ENCODE data around the gene KRTAP9-8.
"Not testable (repeated sequence)": the region's sequence is repeated elsewhere in the genome, so short reads cannot be mapped to it uniquely, and the experiment has no call there.

Gene KRTAP9-8

DNA sequence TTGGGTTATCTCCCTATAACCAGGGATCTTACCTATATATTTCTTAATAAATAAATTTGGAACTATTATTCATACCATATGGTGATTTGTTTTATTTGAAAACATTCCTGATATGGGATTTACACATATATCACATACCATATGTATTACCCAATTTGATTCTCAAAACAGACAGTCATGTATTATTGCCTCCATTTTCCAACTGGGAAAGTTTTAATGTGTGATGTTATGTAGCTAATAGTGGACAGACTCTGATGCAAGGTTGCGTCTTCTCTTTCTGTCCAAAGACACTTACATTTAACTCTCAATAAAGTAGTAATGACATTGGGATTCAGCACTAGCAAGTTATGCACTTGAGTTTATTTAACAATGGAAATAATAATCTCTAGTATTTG is 18.5 kb downstream of the KRTAP9-8 start:
- no peak for DNase-seq

DNA sequence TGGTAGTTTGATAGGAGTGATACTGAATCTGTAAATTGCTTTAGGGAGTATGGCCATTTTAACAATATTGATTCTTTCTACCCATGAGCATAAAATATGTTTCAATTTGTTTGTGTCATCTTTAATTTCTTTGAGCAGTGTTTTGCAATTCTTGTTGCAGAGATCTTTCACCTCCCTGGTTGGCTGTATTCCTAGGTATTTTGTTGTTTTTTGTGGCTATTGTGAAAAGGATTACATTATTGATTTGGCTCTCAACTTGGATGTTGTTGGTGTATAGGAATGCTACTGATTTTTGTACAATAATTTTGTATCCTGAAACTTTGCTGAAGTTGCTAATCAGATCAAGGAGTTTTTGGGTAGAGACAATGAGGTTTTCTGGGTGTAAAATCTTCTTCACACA is 20.6 kb downstream of the KRTAP9-8 start:
- no peak for DNase-seq

DNA sequence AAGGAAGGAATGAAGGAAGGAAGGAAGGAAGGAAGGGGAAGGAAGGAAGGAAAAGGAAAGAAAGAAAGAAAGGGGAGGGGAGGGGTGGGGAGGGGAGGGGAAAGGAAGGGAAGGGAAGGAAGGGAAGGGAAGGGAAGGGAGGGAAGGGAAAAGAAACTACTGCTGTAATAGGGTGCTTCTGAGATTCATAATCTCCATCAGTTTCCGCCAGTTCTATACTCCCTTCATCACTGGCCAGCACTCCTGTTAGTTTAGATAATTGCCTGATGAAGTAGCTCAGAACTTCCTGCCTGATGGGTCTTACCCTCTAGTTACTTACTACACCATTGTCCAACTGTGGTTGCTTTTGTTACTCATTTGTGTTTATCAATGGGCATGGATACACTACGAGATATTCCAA is 25.4 kb downstream of the KRTAP9-8 start:
- DNase-seq, result no peak

DNA sequence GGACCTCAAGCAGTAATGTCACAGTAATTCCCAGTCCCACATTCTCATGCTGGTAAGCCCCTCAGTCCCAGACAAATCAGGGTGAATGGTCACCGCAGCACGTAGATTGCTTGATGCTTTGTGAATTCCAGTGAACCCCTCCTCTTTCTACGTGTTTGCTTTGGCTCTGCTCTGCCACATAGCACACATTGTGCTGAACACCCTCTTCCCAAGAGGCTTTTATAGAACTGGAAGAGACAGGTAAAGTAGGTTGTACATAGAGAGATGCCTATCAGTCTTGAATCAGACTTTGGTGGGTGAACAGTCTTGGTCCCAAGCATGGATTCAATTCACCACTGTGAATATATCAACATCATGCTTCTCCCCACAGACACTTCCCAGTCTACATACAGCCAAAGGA is 26.8 kb downstream of the KRTAP9-8 start:
- no peak for DNase-seq

DNA sequence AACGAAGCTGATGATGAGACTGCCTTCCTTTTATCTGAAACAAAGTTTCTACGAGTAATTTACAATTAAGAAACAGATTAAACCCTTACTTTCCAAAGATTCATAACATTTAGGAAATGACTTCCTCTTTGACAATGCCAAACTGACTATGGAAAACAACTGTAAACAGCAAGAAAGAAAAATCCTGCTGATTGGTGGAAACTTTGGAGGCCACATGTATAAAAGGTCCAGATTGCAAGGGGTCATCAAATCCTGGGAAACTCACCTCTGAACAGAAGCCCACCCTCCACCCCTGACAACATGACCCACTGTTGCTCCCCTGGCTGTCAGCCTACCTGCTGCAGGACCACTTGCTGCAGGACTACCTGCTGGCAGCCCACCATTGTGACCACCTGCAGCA is 27.3 kb downstream of the KRTAP9-8 start, which contains the start of gene KRTAP9-6:
TSS of gene KRTAP9-6 (plus strand) at position 301 of the 400 bp plus-strand sequence. CDS start at position 301, 0 bp downstream.
- DNase-seq, result no peak

DNA sequence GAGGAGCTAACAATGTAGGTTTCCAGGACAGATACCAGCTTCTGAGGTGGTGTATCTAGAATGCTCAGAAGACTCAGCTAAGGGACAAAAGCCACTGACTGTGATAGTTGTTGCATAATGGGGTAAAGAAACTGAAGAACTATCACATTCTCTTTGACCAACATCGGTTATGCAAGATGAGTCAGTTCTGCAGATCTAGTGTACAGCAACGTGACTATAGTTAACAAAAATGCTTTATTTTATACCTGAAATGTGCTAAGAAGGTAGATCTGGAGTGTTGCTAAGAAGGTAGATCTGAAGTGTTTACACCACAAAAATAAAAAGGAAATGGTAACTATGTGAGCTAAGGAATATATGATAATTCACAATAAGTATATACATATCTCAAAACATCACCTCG is 29.9 kb downstream of the KRTAP9-8 start:
- DNase-seq, result no peak

DNA sequence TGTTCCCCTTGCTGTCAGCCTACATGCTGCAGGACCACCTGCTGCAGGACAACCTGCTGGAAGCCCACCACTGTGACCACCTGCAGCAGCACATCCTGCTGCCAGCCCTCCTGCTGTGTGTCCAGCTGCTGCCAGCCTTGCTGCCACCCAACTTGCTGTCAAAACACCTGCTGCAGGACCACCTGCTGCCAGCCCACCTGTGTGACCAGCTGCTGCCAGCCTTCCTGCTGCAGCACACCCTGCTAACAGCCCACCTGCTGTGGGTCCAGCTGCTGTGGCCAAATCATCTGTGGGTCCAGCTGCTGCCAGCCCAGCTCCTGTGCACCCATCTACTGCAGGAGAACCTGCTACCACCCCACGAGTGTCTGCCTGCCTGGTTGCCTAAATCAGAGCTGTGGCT is 33.5 kb downstream of the KRTAP9-8 start:
- not testable (repeated sequence) for DNase-seq

DNA sequence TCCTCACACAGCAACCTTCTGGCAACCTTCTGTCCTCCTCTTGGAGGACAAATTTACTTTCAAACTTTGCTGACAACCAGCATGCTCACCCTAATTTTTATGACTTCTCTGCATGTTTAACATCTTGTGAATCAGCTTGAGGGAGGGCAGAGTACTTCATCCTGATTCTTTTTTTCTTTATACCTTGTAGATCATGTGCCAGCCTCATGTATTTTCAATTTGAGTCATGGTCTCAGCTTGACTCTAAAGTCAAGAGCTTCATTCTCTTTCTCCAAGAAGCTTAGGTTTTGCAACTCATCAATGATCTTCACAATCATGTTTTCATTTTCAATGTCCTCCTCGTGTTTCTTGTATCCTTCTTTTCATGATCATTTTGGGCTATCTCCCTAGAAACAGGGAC is 34.1 kb downstream of the KRTAP9-8 start:
- no peak for DNase-seq

DNA sequence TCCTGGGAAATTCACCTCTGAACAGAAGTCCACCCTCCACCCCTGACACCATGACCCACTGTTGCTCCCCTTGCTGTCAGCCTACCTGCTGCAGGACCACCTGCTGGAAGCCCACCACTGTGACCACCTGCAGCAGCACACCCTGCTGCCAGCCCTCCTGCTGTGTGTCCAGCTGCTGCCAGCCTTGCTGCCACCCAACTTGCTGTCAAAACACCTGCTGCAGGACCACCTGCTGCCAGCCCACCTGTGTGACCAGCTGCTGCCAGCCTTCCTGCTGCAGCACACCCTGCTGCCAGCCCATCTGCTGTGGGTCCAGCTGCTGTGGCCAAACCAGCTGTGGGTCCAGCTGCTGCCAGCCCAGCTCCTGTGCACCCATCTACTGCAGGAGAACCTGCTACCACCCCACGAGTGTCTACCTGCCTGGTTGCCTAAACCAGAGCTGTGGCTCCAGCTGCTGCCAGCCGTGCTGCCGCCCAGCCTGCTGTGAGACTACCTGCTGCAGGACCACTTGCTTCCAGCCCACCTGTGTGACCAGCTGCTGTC is 37.9 kb downstream of the KRTAP9-8 start, which contains the start of gene KRTAP9-7:
TSS of gene KRTAP9-7 (plus strand) at position 51 of the 543 bp plus-strand sequence. CDS start at position 51, 0 bp downstream.
- DNase-seq, result not testable (repeated sequence)

DNA sequence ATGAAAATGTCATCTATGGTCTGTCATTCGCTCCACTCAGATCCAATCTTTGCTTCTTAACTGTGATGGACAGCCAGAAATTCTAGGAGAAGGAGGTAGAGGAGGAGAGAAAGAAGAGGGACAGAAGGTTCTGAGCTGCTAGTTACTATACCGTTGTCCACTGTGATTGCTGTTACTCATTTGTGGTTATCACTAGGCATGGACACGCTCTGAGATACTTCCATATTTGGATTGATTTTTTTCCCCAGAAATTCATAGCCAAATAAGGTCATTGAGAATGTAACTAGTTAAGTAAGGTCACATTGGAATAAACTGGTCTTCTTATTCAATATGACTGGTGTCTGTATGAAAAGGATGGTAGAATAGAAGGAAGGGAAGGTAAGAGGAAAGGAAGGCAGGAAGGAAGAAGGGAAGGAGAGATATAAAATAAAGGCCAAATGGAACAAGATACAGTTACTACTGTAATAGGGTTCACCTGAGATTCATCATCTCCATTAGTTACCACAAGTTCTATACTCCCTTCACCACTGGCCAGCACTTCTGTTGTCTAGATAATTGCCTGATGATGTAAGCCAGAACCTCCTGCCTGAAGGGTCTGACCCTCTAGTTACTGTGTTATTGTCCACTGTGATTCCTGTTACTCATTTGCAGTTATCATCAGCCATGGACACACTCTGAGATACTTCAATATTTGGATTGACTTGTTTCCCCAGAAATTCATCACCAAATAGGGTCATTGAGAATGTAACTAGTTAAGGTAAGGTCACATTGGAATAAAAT is 40.6 kb downstream of the KRTAP9-8 start:
- DNase-seq, result no peak

DNA sequence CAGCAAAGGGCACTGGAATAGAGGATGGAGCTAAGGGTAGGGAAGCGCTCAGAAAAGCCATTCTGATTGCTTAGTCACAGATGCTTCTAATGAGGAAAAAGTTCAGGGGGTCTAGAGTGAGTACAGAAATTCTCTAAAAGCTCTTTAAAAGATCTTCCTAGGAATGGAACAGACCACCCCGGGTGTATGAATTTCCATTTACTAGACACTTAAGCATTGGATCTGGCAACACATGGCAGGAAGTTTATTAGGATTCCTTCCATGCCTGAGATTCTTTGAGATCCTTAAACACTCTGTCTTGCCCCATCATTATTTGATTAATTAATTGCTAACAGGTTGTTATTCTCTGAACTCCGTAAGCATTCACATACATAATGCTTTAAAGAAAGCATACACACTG is 46.2 kb downstream of the KRTAP9-8 start:
- DNase-seq, result no peak

DNA sequence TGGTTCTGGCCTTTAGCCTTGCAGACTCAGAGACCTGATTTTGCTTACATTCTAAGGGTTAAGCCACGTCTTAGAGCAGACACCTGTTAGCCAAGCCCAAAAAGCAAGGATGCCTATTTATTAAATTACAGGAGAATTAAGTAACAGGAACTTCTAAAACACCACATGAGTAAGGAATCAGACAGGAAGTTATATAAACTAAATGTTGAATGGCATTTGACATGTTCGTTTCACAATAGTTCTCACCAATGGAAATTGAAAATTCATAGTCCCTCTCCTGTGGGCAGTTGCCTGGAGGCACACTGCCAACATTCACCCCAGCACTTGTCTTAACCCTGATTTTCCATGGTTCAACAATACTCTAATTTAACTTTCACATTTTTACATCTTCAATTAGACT is 46.7 kb downstream of the KRTAP9-8 start:
- no peak for DNase-seq

DNA sequence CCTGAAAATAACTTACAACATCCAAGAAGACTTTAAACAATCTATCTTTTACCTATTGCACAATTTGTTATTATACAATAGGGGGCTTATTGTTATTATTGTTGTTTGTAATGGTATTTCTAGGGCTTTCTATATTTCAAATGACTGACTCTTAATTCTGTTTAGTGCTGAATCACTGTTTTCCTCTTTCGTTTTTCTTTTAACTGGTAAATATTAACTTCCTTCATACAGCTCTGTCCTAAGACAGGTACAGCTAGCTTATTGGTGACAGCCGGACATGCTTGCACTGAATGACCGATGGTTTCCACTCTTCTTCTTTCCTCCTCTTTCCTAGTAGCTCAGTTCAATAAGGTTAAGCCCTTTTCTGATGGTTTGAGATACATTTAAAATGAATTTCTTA is 49.3 kb downstream of the KRTAP9-8 start:
- DNase-seq, result no peak
